CD8-positive, alpha-beta memory T cell (primary cell): Measurements from ENCODE around the gene DES. TPM values are rescaled to one million over a fixed set of nuclear protein-coding genes. Genes with fewer than 3 reads are reported as not detected.

ENCODE experiments used
- CTCF ChIA-PET: fragments of 350-600 bp; sonication (Branson Sonifier 250); formaldehyde crosslinking; loops from one replicate; lab custom pipeline; 2021; ENCODE audit warnings: antibody characterized with exemption; lab: Charles Lee
- POLR2A ChIA-PET: fragments of 350-600 bp; sonication (Branson Sonifier 250); formaldehyde crosslinking; loops from one replicate; lab custom pipeline; 2021; ENCODE audit warnings: antibody characterized with exemption; lab: Charles Lee
- DNase-seq, 5 donors: peaks; one replicate each; pipeline versions ENCODE4 v3.0.0 to v3.0.0-alpha.2; 2020 to 2022; ENCODE audit warnings: mixed read lengths in 1 of 5
- H3K27ac ChIP-seq: one replicate; pipeline ENCODE4 v1.7.0; 2013; ENCODE audit warnings: low read depth, mild to moderate bottlenecking, low read length, moderate library complexity
- H3K27me3 ChIP-seq: 2 replicates; pipeline ENCODE4 v1.7.0; 2013; ENCODE audit warnings: low read length, mild to moderate bottlenecking; ENCODE audit not compliant: insufficient read depth, poor library complexity, severe bottlenecking
- H3K36me3 ChIP-seq: 2 replicates; pipeline ENCODE4 v1.7.0; 2013; ENCODE audit warnings: mild to moderate bottlenecking, low read length, moderate library complexity; ENCODE audit not compliant: insufficient read depth
- H3K4me1 ChIP-seq: 2 replicates; pipeline ENCODE4 v1.7.0; 2013; ENCODE audit warnings: mild to moderate bottlenecking, low read length, moderate library complexity; ENCODE audit not compliant: insufficient read depth
- H3K4me3 ChIP-seq: 2 replicates; pipeline ENCODE4 v1.7.0; 2013; ENCODE audit warnings: mild to moderate bottlenecking, low read length
- H3K9me3 ChIP-seq: 2 replicates; pipeline ENCODE4 v1.7.0; 2013; ENCODE audit warnings: mild to moderate bottlenecking, low read length
- H3K27ac Mint-ChIP-seq, 8 donors: one replicate each; pipeline ENCODE4 v1.8.0; 2020 to 2021; ENCODE audit warnings: mixed read lengths in 8 of 8, mild to moderate bottlenecking in 6 of 8, inconsistent platforms in 3 of 8, moderate library complexity in 3 of 8
- H3K27me3 Mint-ChIP-seq, 2 donors: one replicate each; pipeline ENCODE4 v1.8.0; 2020 to 2021; ENCODE audit warnings: mixed read lengths in 2 of 2, mild to moderate bottlenecking in 1 of 2, moderate library complexity in 1 of 2
- H3K36me3 Mint-ChIP-seq, 3 donors: one replicate each; pipeline ENCODE4 v1.8.0; 2020 to 2021; ENCODE audit warnings: mixed read lengths in 3 of 3, inconsistent platforms in 1 of 3, mild to moderate bottlenecking in 1 of 3
- H3K4me1 Mint-ChIP-seq, 3 donors: one replicate each; pipeline ENCODE4 v1.8.0; 2020 to 2021; ENCODE audit warnings: mixed read lengths in 3 of 3, inconsistent platforms in 1 of 3, mild to moderate bottlenecking in 1 of 3
- H3K4me3 Mint-ChIP-seq, 7 donors: one replicate each; pipeline ENCODE4 v1.8.0; 2020 to 2021; ENCODE audit warnings: mixed read lengths in 7 of 7, mild to moderate bottlenecking in 6 of 7, moderate library complexity in 4 of 7, inconsistent platforms in 2 of 7
- H3K9me3 Mint-ChIP-seq, 5 donors: one replicate each; pipeline ENCODE4 v1.8.0; 2020 to 2022; ENCODE audit warnings: mixed read lengths in 5 of 5, mild to moderate bottlenecking in 3 of 5, moderate library complexity in 2 of 5, inconsistent platforms in 1 of 5
- polyA plus RNA-seq: library from polyadenylated mRNA; unstranded; fragments of 300-500 nt; fragmentation: Illumina TruSeq; gene quantifications from one replicate; pipeline ENCODE4 v1.2.3, GENCODE V29; 2021
- total RNA-seq, 2 experiments: library from RNA; stranded (reverse); gene quantifications; one replicate each; pipeline ENCODE4 v1.2.3, GENCODE V29; 2021

Gene DES
- total and polyA plus RNA-seq, 3 experiments from 2014 or later = not detected

GRCh38 chr2:219473511-219473910 lies 55.3 kb downstream of the DES start:
- H3K27me3 Mint-ChIP-seq = peaks cover 5% of the 10 kb centered on the region in 2 donors
- H3K4me3 ChIP-seq = no peak overlapping the region
- H3K9me3 Mint-ChIP-seq = no peaks in the 10 kb centered on the region
- H3K4me3 Mint-ChIP-seq = no peak overlapping the region
- peaks cover 4 to 5% (median 4%) of the 10 kb centered on the region in 3 donors for H3K4me1 Mint-ChIP-seq
- H3K36me3 ChIP-seq = no peaks in the 10 kb centered on the region
- no peak overlapping the region for H3K27ac ChIP-seq
- no peak overlapping the region for H3K27ac Mint-ChIP-seq
- no peaks in the 10 kb centered on the region for H3K36me3 Mint-ChIP-seq
- ChIA-PET CTCF (interaction anchor here (1.5 kb wide), 1 partner anchor 56 kb away, joined by 7 read pairs; no protein-coding TSS in a partner anchor), POLR2A (no interaction called here)
- H3K9me3 ChIP-seq = no peaks in the 10 kb centered on the region
- DNase-seq = no peak
- no peaks in the 10 kb centered on the region for H3K27me3 ChIP-seq
- H3K4me1 ChIP-seq = no peaks in the 10 kb centered on the region

- Mint-ChIP-seq H3K36me3 (no peaks in the 10 kb centered on the region), H3K4me1 (peaks cover 4 to 5% (median 4%) of the 10 kb centered on the region in 3 donors)
- DNase-seq = no peak
Observed at GRCh38 chr2:219474285-219475060, 56.3 kb downstream of the DES start.

GRCh38 chr2:219475278-219475677 lies 57.1 kb downstream of the DES start:
- no peak overlapping the region for H3K4me3 Mint-ChIP-seq
- H3K4me1 Mint-ChIP-seq = peaks cover 4 to 5% (median 4%) of the 10 kb centered on the region in 3 donors
- no peak overlapping the region for H3K27ac ChIP-seq
- H3K27me3 Mint-ChIP-seq = peaks cover 5 to 11% of the 10 kb centered on the region in 2 donors
- DNase-seq = no peak
- ChIA-PET CTCF (interaction anchor here (0.7 to 1.3 kb wide), 4 partner anchors 20 to 56 kb away, joined by 3 to 4 read pairs (median 4); no protein-coding TSS in a partner anchor), POLR2A (no interaction called here)
- H3K4me1 ChIP-seq = no peaks in the 10 kb centered on the region
- H3K36me3 ChIP-seq = no peaks in the 10 kb centered on the region
- no peaks in the 10 kb centered on the region for H3K27me3 ChIP-seq
- H3K4me3 ChIP-seq = no peak overlapping the region
- no peak overlapping the region for H3K27ac Mint-ChIP-seq
- H3K36me3 Mint-ChIP-seq = no peaks in the 10 kb centered on the region
- no peaks in the 10 kb centered on the region for H3K9me3 Mint-ChIP-seq
- H3K9me3 ChIP-seq = no peaks in the 10 kb centered on the region

More at GRCh38 chr2:219474285-219475060, 56.3 kb downstream of the DES start:
- ChIA-PET CTCF (interaction anchor here (0.7 to 1.5 kb wide), 3 partner anchors 19 to 55 kb away, joined by 3 to 7 read pairs (median 3); no protein-coding TSS in a partner anchor), POLR2A (no interaction called here)
- Mint-ChIP-seq H3K27me3 (peaks cover 5 to 7% of the 10 kb centered on the region in 2 donors), H3K27ac (no peak overlapping the region), H3K4me3 (no peak overlapping the region), H3K9me3 (no peaks in the 10 kb centered on the region)
- no peaks in the 10 kb centered on the region for H3K27me3 ChIP-seq
- no peak overlapping the region for H3K27ac ChIP-seq
- H3K36me3 ChIP-seq = no peaks in the 10 kb centered on the region
- no peaks in the 10 kb centered on the region for H3K9me3 ChIP-seq
- no peaks in the 10 kb centered on the region for H3K4me1 ChIP-seq
- H3K4me3 ChIP-seq = no peak overlapping the region

- Histone ChIP-seq H3K27ac (no peak overlapping the region), H3K4me3 (no peak overlapping the region), H3K9me3 (no peaks in the 10 kb centered on the region), H3K36me3 (no peaks in the 10 kb centered on the region), H3K27me3 (no peaks in the 10 kb centered on the region), H3K4me1 (no peaks in the 10 kb centered on the region)
- ChIA-PET POLR2A (no interaction called here), CTCF (interaction anchor here (0.8 to 1.3 kb wide), 4 partner anchors 19 to 58 kb away, joined by 3 to 4 read pairs (median 4); no protein-coding TSS in a partner anchor)
- Mint-ChIP-seq H3K4me3 (no peak overlapping the region), H3K27ac (no peak overlapping the region), H3K9me3 (no peaks in the 10 kb centered on the region), H3K36me3 (no peaks in the 10 kb centered on the region), H3K4me1 (peaks cover 4 to 5% (median 4%) of the 10 kb centered on the region in 3 donors), H3K27me3 (peaks cover 5 to 13% of the 10 kb centered on the region in 2 donors)
- DNase-seq = peak; percentile 18 to 63 (median 35)
Observed at GRCh38 chr2:219475697-219476651, 57.8 kb downstream of the DES start.

Other genes with a start within 250 kb of the DES start
- gene SLC23A3, start 248.3 kb upstream of the DES start, total RNA-seq = 1 to 10 TPM; 2.3 to 2.6 TPM
- not detected for gene SLC23A3, start 248.3 kb upstream of the DES start, polyA plus RNA-seq
- gene CNPPD1, start 241.5 kb upstream of the DES start, total RNA-seq = 10 to 100 TPM; 66.2 to 67.0 TPM
- gene CNPPD1, start 241.5 kb upstream of the DES start, polyA plus RNA-seq = 74.3 TPM
- gene RETREG2, start 240.1 kb upstream of the DES start, total RNA-seq = 10 to 100 TPM; 67.6 to 76.1 TPM
- gene RETREG2, start 240.1 kb upstream of the DES start, polyA plus RNA-seq = 65.9 TPM
- gene ZFAND2B, start 211.6 kb upstream of the DES start, total RNA-seq = 10 to 100 TPM; 32.4 to 36.8 TPM
- gene ZFAND2B, start 211.6 kb upstream of the DES start, polyA plus RNA-seq = 86.0 TPM
- gene ABCB6, start 199.4 kb upstream of the DES start, total RNA-seq = 10 to 100 TPM; 22.1 to 22.8 TPM
- 2.1 TPM for gene ABCB6, start 199.4 kb upstream of the DES start, polyA plus RNA-seq
- gene ATG9A, start 188.7 kb upstream of the DES start, total RNA-seq = 10 to 100 TPM; 46.1 to 52.9 TPM
- gene ATG9A, start 188.7 kb upstream of the DES start, polyA plus RNA-seq = 32.0 TPM
- gene ANKZF1, start 188.6 kb upstream of the DES start, total RNA-seq = 10 to 100 TPM; 72.4 to 76.0 TPM
- gene ANKZF1, start 188.6 kb upstream of the DES start, polyA plus RNA-seq = 32.5 TPM
- gene GLB1L, start 172.9 kb upstream of the DES start, total RNA-seq = 1 to 10 TPM; 2.6 to 3.5 TPM
- 0.99 TPM for gene GLB1L, start 172.9 kb upstream of the DES start, polyA plus RNA-seq
- gene STK16, start 172.9 kb upstream of the DES start, total RNA-seq = 10 to 100 TPM; 23.0 to 26.1 TPM
- 18.6 TPM for gene STK16, start 172.9 kb upstream of the DES start, polyA plus RNA-seq
- gene TUBA4B, start 165.1 kb upstream of the DES start, total RNA-seq = not detected
- gene TUBA4B, start 165.1 kb upstream of the DES start, polyA plus RNA-seq = not detected
- gene TUBA4A, start 164.5 kb upstream of the DES start, total RNA-seq = 100 to 1,000 TPM; 175 to 178 TPM
- 234 TPM for gene TUBA4A, start 164.5 kb upstream of the DES start, polyA plus RNA-seq
- 10 to 100 TPM; 48.5 to 56.4 TPM for gene DNAJB2, start 139.0 kb upstream of the DES start, total RNA-seq
- gene DNAJB2, start 139.0 kb upstream of the DES start, polyA plus RNA-seq = 5.9 TPM
- under 1 TPM in 1 of 2 experiments, not detected in 1; 0.11 TPM for gene PTPRN, start 109.0 kb upstream of the DES start, total RNA-seq
- not detected for gene PTPRN, start 109.0 kb upstream of the DES start, polyA plus RNA-seq
- gene RESP18, start 85.6 kb upstream of the DES start, total RNA-seq = not detected
- not detected for gene RESP18, start 85.6 kb upstream of the DES start, polyA plus RNA-seq
- 100 to 1,000 TPM; 112 to 116 TPM for gene DNPEP, start 30.5 kb upstream of the DES start, total RNA-seq
- gene DNPEP, start 30.5 kb upstream of the DES start, polyA plus RNA-seq = 69.1 TPM
- 1 to 10 TPM in 1 of 2 experiments, under 1 TPM in 1; 0.94 to 1.0 TPM for gene SPEG, start 16.5 kb downstream of the DES start, total RNA-seq
- gene SPEG, start 16.5 kb downstream of the DES start, polyA plus RNA-seq = 0.48 TPM
- 10 to 100 TPM; 36.9 to 37.1 TPM for gene GMPPA, start 80.5 kb downstream of the DES start, total RNA-seq
- gene GMPPA, start 80.5 kb downstream of the DES start, polyA plus RNA-seq = 32.5 TPM
- not detected for gene ASIC4, start 96.1 kb downstream of the DES start, total RNA-seq
- gene ASIC4, start 96.1 kb downstream of the DES start, polyA plus RNA-seq = not detected
- 10 to 100 TPM; 32.9 to 36.5 TPM for gene CHPF, start 125.4 kb downstream of the DES start, total RNA-seq
- 8.7 TPM for gene CHPF, start 125.4 kb downstream of the DES start, polyA plus RNA-seq
- gene TMEM198, start 125.7 kb downstream of the DES start, total RNA-seq = 1 to 10 TPM; 5.2 to 6.0 TPM
- gene TMEM198, start 125.7 kb downstream of the DES start, polyA plus RNA-seq = not detected
- under 1 TPM; 0.48 to 0.69 TPM for gene OBSL1, start 153.2 kb downstream of the DES start, total RNA-seq
- not detected for gene OBSL1, start 153.2 kb downstream of the DES start, polyA plus RNA-seq
- gene INHA, start 153.9 kb downstream of the DES start, total RNA-seq = not detected
- not detected for gene INHA, start 153.9 kb downstream of the DES start, polyA plus RNA-seq
- gene STK11IP, start 179.5 kb downstream of the DES start, total RNA-seq = 10 to 100 TPM; 26.2 to 32.2 TPM
- 12.6 TPM for gene STK11IP, start 179.5 kb downstream of the DES start, polyA plus RNA-seq
- under 1 TPM in 1 of 2 experiments, not detected in 1; 0.13 TPM for gene SLC4A3, start 209.3 kb downstream of the DES start, total RNA-seq
- not detected for gene SLC4A3, start 209.3 kb downstream of the DES start, polyA plus RNA-seq